ENCODE data around the gene SBDS.
"Not testable (repeated sequence)": the region's sequence is repeated elsewhere in the genome, so short reads cannot be mapped to it uniquely, and the experiment has no call there.

Gene SBDS

DNA sequence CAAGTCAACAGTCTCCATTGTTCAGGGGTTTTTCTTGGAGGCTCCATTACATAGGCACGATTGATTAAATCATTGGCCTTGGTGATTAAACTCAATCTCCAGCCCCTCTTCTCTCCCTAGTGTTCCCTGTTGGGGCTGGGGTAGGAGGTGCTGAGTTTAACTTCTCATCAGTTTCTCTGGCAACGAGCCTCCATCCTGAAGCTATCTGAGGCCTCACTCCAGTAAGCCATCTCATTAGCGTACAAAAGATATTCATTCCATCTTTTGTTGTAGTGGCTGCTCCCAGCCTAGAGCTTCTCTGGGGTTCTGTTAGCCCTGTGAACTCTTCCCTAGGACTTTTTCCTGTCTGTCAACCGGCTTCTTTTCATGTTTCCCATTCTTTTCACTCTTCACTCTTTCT is 12.9 kb upstream of the SBDS start:
- TF ChIP-seq CTCF (IDR thresholded peaks at IDR 0.05; ENCODE audit: insufficient read depth, low read length, poor library complexity, severe bottlenecking) = no peak
- no peaks in the 10 kb centered on the region for H3K27me3 ChIP-seq (replicated peaks; ENCODE audit: control insufficient read depth, insufficient read depth, low read length)
- no peaks in the 10 kb centered on the region; the same call in none of the 2 replicates for H3K36me3 ChIP-seq (ENCODE audit: control insufficient read depth, insufficient read depth, low read length)
- H3K4me3 ChIP-seq (replicated peaks; ENCODE audit: low read depth, low read length) = no peak overlapping the region
- DNase-seq (ENCODE audit: extremely low read depth, insufficient read length) = no peak

DNA sequence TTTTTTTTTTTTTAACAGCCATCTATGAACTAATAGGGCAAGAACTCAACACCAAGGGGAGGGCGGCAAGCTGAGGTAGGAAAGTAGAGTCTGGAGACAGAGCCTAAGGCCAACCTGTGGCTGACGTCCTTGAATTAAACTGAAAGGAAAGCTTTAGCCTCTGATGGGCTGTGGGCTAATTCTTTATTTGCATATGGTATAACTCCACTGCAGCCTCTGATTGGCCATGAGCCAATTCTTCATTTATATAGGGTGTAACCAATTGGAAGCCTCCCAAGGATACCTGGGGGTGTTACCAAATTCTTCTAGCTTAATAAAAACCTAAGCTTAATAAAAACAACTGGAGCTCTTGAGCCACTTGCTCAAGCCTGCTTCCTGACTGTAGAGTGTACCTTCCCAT is 11.6 kb upstream of the SBDS start:
- TF ChIP-seq CTCF (IDR thresholded peaks at IDR 0.05; ENCODE audit: insufficient read depth, low read length, poor library complexity, severe bottlenecking) = no peak
- no peak overlapping the region for H3K4me3 ChIP-seq (replicated peaks; ENCODE audit: low read depth, low read length)
- H3K36me3 ChIP-seq (ENCODE audit: control insufficient read depth, insufficient read depth, low read length) = no peaks in the 10 kb centered on the region; the same call in none of the 2 replicates
- DNase-seq (ENCODE audit: extremely low read depth, insufficient read length) = no peak
- H3K27me3 ChIP-seq (replicated peaks; ENCODE audit: control insufficient read depth, insufficient read depth, low read length) = no peaks in the 10 kb centered on the region

DNA sequence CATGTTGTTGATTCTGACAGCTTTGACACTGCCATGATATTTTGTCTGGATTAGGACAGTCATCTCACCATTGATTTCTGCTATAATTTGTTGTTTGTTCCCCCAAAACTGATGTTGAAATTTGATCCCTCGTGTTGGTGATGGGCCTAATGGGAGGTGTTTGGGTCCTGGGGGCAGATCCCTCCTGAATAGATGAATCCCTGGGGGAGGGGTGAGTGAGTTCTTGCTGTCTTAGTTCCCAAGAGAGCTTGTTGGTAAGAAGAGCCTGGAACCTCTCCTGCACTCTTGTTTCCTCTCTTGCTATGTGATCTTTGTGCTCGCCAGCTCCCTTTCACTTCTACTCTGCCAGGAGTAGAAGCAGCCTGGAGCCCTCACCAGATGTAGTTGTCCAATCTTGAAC is 8.8 kb upstream of the SBDS start:
- H3K27me3 ChIP-seq (replicated peaks; ENCODE audit: control insufficient read depth, insufficient read depth, low read length); H3K4me3 ChIP-seq (replicated peaks; ENCODE audit: low read depth, low read length); DNase-seq (ENCODE audit: extremely low read depth, insufficient read length); H3K36me3 ChIP-seq (ENCODE audit: control insufficient read depth, insufficient read depth, low read length): not testable (repeated sequence)

DNA sequence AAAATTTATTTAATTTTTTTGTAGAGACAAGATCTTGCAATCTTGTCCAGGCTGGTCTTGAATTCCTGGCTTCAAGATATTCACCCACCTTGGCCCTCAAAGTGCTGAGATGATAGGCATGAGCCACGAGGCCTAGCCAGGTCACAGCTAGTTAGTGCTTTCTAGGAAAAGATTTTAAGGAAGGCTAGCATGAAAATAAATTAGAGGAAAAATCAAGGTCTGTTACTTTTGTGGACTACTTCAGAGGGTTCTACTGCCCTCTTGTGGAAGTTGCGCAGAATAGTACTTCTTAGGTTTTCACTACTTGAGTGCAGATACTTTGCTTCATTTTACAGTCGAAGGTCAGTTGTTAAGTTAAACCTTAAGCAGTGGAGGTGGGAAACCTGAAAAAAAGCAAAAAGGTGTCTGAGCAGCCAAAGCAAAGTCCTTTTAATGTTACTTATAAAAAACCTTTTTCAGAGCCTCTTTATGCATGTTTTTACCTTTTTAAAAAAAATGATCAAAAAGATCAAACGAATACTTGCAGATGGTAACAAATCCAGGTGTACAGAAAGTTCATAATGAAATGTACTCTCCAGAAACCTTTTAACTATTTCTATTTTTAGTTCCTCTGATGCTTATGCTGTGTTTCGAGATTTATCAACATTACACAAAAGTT is 5.3 kb upstream of the SBDS start:
- DNase-seq (ENCODE audit: extremely low read depth, insufficient read length); H3K36me3 ChIP-seq (ENCODE audit: control insufficient read depth, insufficient read depth, low read length); H3K4me3 ChIP-seq (replicated peaks; ENCODE audit: low read depth, low read length); H3K27me3 ChIP-seq (replicated peaks; ENCODE audit: control insufficient read depth, insufficient read depth, low read length): not testable (repeated sequence)
- TF ChIP-seq CTCF (IDR thresholded peaks at IDR 0.05; ENCODE audit: insufficient read depth, low read length, poor library complexity, severe bottlenecking) = peak; percentile 14

DNA sequence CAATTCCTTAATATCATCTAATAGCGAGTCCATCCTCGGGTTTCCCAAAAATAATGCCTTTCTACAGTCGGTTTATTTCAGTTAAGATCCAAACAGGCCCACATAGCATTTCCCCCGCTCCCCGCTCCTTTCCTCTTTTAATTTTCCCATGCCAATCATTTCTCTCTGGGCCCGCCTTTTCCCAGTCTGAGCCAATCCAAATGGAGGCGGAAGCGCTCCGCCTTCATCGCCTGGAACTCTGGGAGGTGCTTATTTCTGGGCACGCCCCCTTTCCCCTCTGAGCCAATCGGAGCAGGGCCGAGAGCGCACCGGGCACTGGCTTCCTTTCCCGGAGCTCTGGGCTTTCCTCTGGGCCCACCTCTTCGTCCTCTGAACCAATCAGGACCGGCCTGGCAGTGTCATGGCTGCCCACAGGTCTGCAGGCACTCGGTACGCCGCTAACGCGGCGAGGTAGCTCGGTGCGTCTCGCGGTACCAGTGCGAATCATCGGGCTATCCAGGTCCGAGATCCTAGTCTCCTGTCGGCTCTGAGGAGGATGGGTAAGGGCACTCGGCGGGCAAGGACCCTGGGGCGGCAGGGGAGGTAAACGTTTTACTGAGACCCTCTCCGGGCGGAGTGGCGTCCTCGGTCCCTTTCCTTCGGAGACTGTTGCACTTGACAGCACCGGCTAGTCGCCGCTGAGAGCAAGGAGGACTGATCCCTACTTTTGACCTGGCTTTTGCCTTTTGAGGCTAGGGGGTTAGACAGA is 1.2 kb upstream of the SBDS start, which contains the start of gene TYW1:
Gene TYW1 (plus strand): TSS at position 390 of the 748 bp plus-strand sequence. CDS start 146 bp downstream, at position 536.
- H3K36me3 ChIP-seq (ENCODE audit: control insufficient read depth, insufficient read depth, low read length); H3K27me3 ChIP-seq (replicated peaks; ENCODE audit: control insufficient read depth, insufficient read depth, low read length): not testable (repeated sequence)
- DNase-seq (ENCODE audit: extremely low read depth, insufficient read length) = peak; percentile 91
- peak within 1 kb of the TSS; percentile 85 for H3K4me3 ChIP-seq (replicated peaks; ENCODE audit: low read depth, low read length)

DNA sequence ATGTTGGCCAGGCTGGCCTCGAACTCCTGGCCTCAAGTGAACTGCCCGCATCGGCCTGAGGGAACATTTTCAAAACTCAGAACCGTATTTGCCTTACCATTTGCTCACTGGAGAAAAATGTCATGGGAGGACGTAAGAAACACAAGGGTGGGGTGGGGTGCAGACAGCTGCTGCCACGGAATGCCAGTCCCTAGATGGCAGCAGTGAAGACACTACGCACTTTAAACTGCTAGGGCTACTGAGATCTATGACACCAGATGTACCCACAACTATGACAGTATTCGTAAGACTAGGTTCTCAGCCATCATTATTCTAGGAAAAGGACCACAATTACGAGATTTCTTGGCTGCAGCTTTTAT is 716 bp downstream of the SBDS start:
- H3K4me3 ChIP-seq (replicated peaks; ENCODE audit: low read depth, low read length) = peak overlapping the region; percentile 72
- DNase-seq (ENCODE audit: extremely low read depth, insufficient read length) = peak; percentile 18
- H3K27me3 ChIP-seq (replicated peaks; ENCODE audit: control insufficient read depth, insufficient read depth, low read length); H3K36me3 ChIP-seq (ENCODE audit: control insufficient read depth, insufficient read depth, low read length): not testable (repeated sequence)
- peak; percentile 45 for TF ChIP-seq CTCF (IDR thresholded peaks at IDR 0.05; ENCODE audit: insufficient read depth, low read length, poor library complexity, severe bottlenecking)

DNA sequence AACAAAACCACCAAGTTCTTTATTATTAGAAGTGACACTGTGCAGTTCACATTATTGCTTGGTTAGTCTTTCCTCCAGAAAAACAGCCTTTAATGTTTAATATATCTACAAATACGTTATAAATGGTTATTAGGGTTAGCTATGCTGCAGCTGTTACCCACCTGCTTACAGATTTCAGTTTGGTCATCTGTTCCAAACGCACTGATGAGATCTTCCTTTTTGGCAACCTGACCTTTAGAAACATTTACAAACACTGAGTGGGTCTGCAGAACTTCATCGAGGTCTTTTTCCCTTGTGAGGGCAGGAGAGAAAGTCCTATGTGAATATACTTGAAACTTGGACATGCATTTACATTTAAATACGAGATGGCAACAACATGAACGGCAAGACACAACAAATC is 1.3 kb downstream of the SBDS start:
- not testable (repeated sequence) for H3K27me3 ChIP-seq (replicated peaks; ENCODE audit: control insufficient read depth, insufficient read depth, low read length); H3K36me3 ChIP-seq (ENCODE audit: control insufficient read depth, insufficient read depth, low read length); DNase-seq (ENCODE audit: extremely low read depth, insufficient read length)
- H3K4me3 ChIP-seq (replicated peaks; ENCODE audit: low read depth, low read length) = peak overlapping the region; percentile 72

DNA sequence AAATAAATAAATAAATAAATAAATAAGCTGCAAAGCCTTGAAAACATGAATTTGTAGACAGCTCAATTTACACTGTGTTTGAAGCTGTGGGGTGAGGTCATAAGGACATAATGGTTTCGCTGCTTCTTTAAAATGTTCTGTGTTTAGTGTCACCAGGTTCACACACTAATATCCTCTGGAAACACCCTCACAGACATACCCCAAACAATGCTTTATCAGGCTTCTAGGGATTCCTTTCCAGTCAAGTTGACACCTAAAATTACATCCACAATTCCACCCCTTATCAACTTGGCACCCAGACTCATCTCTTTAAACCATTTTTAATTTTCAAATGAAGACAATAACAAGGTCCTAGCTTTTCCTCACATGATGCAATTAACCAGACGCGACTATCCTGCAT is 5.8 kb downstream of the SBDS start:
- H3K36me3 ChIP-seq (ENCODE audit: control insufficient read depth, insufficient read depth, low read length); H3K27me3 ChIP-seq (replicated peaks; ENCODE audit: control insufficient read depth, insufficient read depth, low read length): not testable (repeated sequence)

GRCh38 chr7:66980336-66980735 is 15.1 kb downstream of the SBDS start:
- not testable (repeated sequence) for H3K4me3 ChIP-seq (replicated peaks; ENCODE audit: low read depth, low read length)

More for the DNA sequence above, 5.8 kb downstream of the SBDS start:
- not testable (repeated sequence) for DNase-seq (ENCODE audit: extremely low read depth, insufficient read length); H3K4me3 ChIP-seq (replicated peaks; ENCODE audit: low read depth, low read length)

GRCh38 chr7:66979013-66979412 is 16.4 kb downstream of the SBDS start:
- not testable (repeated sequence) for H3K4me3 ChIP-seq (replicated peaks; ENCODE audit: low read depth, low read length); DNase-seq (ENCODE audit: extremely low read depth, insufficient read length)

More at GRCh38 chr7:66980336-66980735, 15.1 kb downstream of the SBDS start:
- not testable (repeated sequence) for DNase-seq (ENCODE audit: extremely low read depth, insufficient read length); H3K36me3 ChIP-seq (ENCODE audit: control insufficient read depth, insufficient read depth, low read length); H3K27me3 ChIP-seq (replicated peaks; ENCODE audit: control insufficient read depth, insufficient read depth, low read length)

More at GRCh38 chr7:66979013-66979412, 16.4 kb downstream of the SBDS start:
- not testable (repeated sequence) for H3K36me3 ChIP-seq (ENCODE audit: control insufficient read depth, insufficient read depth, low read length); H3K27me3 ChIP-seq (replicated peaks; ENCODE audit: control insufficient read depth, insufficient read depth, low read length)

Data from GM06990 (cell line).